ENCODE measurements around the gene CARS1. TPM values are rescaled to one million over a fixed set of nuclear protein-coding genes. Genes with fewer than 3 reads are reported as not detected.
A peak's percentile ranks its signal among the peaks of the same experiment; 100 is the strongest.

The CARS1 gene
- total and polyA plus RNA-seq, 9 of the 15 experiments (the other 6 are each of a cell fraction or from before 2014, with no cell fraction given): 14.4 to 106 (median 73.6) TPM

GRCh38 chr11:2989006-2989405, 68.2 kb downstream of the CARS1 start:
- peaks cover 85% of the 10 kb centered on the region for H3K79me2 ChIP-seq (ENCODE audit: control insufficient read depth, insufficient read depth, low read length)
- intact Hi-C loops (cut with micrococcal nuclease) (no loop called here), in situ Hi-C loops (cut with MboI) (no loop called here)
- no peaks in the 10 kb centered on the region for H3K9me3 ChIP-seq (replicated peaks; ENCODE audit: control insufficient read depth, insufficient read depth, low read depth, low read length)
- H2AFZ ChIP-seq (ENCODE audit: low read depth, low read length): no peak overlapping the region
- ATAC-seq (no peak), DNase-seq (ENCODE audit: extremely low read depth in 1 of 4, low spot score in 3 of 4) (no peak), FAIRE-seq (no peak)
- H4K20me1 ChIP-seq (replicated peaks; ENCODE audit: control insufficient read depth, insufficient read depth, low read length): peaks cover 37% of the 10 kb centered on the region
- 5% methylated on average over 4 of the region's 4 CpGs for WGBS (ENCODE audit: insufficient coverage, low coverage, missing lambda C conversion rate)
- TF ChIP-seq MLLT1 (IDR thresholded peaks at IDR 0.05) (peak in 1 of 2 experiments; percentile 29; a peak in 1 of 4 replicates), SIN3A (IDR thresholded peaks at IDR 0.05; ENCODE audit: borderline replicate concordance in 2 of 2, control insufficient read depth in 1 of 2, low read depth in 2 of 2, low read length in 2 of 2) (peak in 1 of 2 experiments; percentile 49; a peak in 1 of 4 replicates), HBP1 (CRISPR knock-in tag; IDR thresholded peaks at IDR 0.05) (no peak)
- H3K9ac ChIP-seq (ENCODE audit: insufficient read depth in 1 of 2, low read depth in 2 of 2, low read length in 2 of 2): peak overlapping the region; percentile 49 to 78; a peak in 2 of 4 replicates
- peaks cover 2% of the 10 kb centered on the region for H3K9me1 ChIP-seq (ENCODE audit: control insufficient read depth, insufficient read depth, low read length)
- ChIA-PET CTCF (ENCODE audit: low intra/inter-chr PET ratio) (no interaction called here), POLR2A (interaction anchor here (0.9 to 3.0 kb wide), 6 partner anchors 9 to 35 kb away, joined by 3 to 16 read pairs (median 6); no protein-coding TSS in a partner anchor)
- H3K4me2 ChIP-seq (ENCODE audit: insufficient read depth, low read length): peak overlapping the region; percentile 93
- peaks cover 54% of the 10 kb centered on the region for H3K36me3 ChIP-seq (ENCODE audit: control insufficient read depth, insufficient read depth, low read length)
- H3K27ac ChIP-seq (ENCODE audit: extremely low read depth, low read depth, low read length): peak overlapping the region; percentile 61
- H3K4me3 ChIP-seq: peak overlapping the region; percentile 52
- H3K4me1 ChIP-seq (replicated peaks in 1 of 2; ENCODE audit: control insufficient read depth in 2 of 2, insufficient read depth in 2 of 2, low read length in 2 of 2): peaks cover 10 to 15% of the 10 kb centered on the region in 2 experiments; a peak in 4 of 5 replicates
- no TSS peak for BruUV-seq (replicated peaks)
- H3K27me3 ChIP-seq (ENCODE audit: control insufficient read depth in 2 of 2, insufficient read depth in 2 of 2, low read length in 2 of 2): no peaks in the 10 kb centered on the region
